HG03432 (cell line): ENCODE measurements around the gene DUS3L.
"Not testable (repeated sequence)": the region's sequence is repeated elsewhere in the genome, so short reads cannot be mapped to it uniquely, and the experiment has no call there.

Experiments used
- ATAC-seq: cut with Tn5 transposase; IDR thresholded peaks from one replicate; pipeline ENCODE4 v1.9.1; 2021; ENCODE audit warnings: mild to moderate bottlenecking, moderate library complexity; ENCODE audit not compliant: unreplicated experiment

Gene DUS3L

DNA sequence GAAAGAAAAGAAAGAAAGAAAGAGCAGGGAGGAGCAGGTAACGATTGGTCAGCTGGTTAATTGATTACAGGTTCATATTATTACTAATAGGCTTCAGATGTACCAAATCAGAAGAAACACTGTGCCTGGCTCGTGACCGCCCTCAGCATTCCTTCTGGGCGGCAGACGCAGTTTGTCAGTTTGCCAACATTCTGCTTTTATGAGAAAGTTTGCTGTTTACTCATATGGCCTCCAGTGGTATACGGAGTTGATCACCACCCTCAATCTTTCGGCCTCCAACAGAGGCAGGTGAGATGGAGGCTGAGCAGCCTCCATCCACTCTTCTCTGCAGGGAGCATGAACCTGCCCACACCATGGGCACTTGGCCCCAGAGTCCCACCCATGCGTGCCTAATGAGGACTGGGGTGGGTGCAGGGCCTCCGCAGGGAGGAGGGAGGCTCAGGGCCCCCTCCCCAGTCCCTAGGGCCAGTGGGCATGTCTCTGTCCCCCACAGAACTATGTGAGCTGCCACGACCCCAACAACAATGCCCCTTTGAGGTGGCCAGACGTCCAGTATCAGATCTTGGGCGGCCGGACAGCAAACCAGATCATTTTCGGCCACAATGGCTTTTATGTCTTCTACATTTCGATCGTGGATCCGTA, 15.2 kb downstream of the DUS3L start:
- ATAC-seq: no peak

DNA sequence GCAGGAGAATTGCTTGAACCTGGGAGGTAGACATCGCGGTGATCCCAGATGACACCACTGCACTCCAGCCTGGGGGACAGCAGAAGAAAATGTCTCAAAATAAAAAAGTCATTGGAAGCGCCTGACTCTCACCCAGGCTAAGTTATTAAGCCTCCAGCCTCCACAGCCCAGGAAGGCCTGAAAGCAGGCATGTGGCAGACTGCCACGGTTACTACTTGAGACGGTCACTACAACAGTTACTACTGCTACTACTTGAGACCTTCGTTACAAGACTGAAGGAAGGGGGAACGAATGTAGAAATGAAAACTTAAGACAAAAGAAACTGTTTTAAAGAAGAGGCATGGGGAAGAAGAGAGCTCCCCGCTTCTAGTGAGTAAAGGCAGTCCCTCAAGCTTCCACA, 16.0 kb downstream of the DUS3L start:
- no peak for ATAC-seq

GRCh38 chr19:5773276-5773675, 17.7 kb downstream of the DUS3L start:
- no peak for ATAC-seq

DNA sequence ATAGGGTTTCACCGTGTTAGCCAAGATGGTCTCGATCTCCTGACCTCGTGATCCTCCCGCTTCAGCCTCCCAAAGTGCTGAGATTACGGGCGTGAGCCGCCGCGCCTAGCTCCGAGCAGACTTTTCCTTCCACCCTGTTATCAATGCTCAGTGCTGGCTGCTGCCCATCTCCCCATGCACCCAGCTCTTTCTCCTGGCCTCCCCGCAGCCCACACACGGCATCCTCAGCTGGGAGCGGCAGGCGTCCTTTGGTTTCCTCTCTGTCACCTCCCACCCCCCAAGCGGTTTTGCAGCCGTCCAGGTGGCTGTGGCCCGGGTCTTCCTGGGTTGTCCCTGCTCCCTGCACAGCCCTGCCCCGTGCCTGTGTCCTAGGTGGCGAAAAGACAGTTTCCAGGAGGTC, 18.5 kb downstream of the DUS3L start:
- no peak for ATAC-seq

DNA sequence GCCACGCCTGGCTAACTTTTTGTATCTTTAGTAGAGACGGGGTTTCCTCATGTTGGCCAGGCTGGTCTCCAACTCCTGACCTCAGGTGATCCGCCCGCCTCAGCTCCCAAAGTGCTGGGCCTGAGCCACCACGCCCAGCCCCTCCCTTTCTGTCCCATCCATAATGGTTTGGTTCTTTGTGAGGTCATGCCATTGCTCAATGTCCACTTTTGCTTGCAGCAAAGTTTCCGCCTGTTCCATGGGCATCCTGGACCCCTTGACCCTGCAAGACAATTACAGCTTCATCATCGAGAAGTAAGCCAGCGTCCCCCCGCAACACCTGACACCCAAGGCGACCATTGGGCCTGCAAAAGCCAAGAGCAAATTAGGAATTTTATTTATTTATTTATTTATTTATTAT, 23.0 kb downstream of the DUS3L start:
- no peak for ATAC-seq

GRCh38 chr19:5765220-5765619, 25.7 kb downstream of the DUS3L start:
- ATAC-seq: no peak

DNA sequence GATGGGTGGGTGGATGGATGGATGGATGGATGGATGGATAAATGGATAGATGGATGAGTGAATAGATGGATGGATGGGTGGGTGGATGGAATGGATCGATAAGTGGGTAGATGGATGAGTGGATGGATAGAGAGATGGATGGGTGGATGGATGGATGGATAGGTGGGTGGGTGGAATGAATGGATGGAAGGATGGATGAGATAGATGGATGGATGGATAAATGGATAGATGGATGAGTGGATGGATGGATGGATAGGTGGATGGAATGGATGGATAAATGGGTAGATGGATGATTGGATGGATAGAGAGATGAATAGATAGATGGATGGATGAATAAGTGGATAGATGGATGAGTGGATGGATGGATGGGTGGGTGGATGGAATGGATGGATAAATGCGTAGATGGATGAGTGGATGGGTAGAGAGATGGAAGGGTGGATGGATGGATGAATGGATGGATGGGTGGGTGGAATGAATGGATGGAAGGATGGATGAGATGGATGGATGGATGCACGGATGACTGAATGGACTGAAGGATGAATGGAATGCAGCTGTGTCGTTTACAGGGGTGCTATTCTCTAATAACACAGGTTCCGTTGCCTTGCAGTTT, 28.2 kb downstream of the DUS3L start:
- no peak for ATAC-seq

DNA sequence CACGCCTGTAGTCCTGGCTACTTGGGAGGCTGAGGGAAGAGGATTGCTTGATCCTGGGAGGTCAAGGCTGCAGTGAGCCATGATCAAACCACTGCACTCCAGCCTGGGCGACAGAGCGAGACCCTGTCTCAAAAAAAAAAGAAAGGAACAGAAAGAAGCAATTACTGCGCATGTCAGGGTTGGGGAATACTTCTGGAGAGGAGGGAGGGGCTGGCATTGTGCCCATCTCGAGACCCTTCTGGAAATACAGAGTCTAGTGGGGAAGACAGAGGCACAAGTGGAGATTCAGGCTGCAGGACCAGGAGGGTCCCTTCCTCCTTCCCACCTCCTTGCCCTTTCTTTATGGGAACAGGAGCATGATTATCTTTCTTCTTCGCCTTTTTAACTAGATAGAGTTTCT, 37.2 kb downstream of the DUS3L start:
- no peak for ATAC-seq

DNA sequence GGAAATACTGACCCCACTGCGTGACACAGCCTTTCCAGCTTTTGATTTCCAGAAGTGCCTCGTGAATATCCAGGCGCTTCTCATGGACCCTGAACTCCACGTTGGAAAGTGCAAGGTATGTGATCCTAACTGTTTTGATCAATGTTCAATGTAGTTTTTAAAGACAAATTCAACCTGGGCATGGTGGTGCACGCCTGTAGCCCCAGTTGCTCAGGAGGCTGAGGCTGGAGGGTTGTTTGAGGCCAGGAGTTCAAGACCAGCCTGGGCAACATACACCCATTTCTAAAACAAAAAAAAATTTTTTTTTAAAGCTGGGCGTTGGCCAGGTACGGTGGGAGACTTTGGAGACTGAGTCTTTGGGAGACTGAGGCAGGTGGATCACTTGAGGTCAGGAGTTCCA, 39.3 kb downstream of the DUS3L start:
- no peak for ATAC-seq

GRCh38 chr19:5749505-5749904, 41.5 kb downstream of the DUS3L start:
- ATAC-seq: no peak

- not testable (repeated sequence) for ATAC-seq
These were observed 42.0 kb downstream of the DUS3L start for GRCh38 chr19:5748920-5749319.

GRCh38 chr19:5744999-5745398, 46.0 kb downstream of the DUS3L start:
- ATAC-seq: not testable (repeated sequence)

GRCh38 chr19:5743630-5744029, 47.3 kb downstream of the DUS3L start:
- no peak for ATAC-seq

GRCh38 chr19:5742051-5742450, 48.9 kb downstream of the DUS3L start:
- ATAC-seq: no peak

- ATAC-seq: no peak
These were observed 52.5 kb downstream of the DUS3L start for GRCh38 chr19:5738423-5738822.
